ENCODE data around the gene GPR34.
"Not testable (repeated sequence)": the region's sequence is repeated elsewhere in the genome, so short reads cannot be mapped to it uniquely, and the experiment has no call there.

The GPR34 gene

GRCh38 chrX:41695426-41695825 is 6.7 kb downstream of the GPR34 start:
- peak; percentile 8 for DNase-seq

- no peak for DNase-seq
These were observed 14.8 kb downstream of the GPR34 start for GRCh38 chrX:41703574-41704029.

- DNase-seq: no peak
These were observed 16.3 kb downstream of the GPR34 start for GRCh38 chrX:41705042-41705441.

GRCh38 chrX:41705680-41706374 is 17.1 kb downstream of the GPR34 start:
- DNase-seq: no peak

- DNase-seq: no peak
These were observed 18.4 kb downstream of the GPR34 start for GRCh38 chrX:41707218-41707617.

GRCh38 chrX:41708486-41708885 is 19.7 kb downstream of the GPR34 start:
- no peak for DNase-seq

GRCh38 chrX:41711021-41711667 is 22.4 kb downstream of the GPR34 start:
- no peak for DNase-seq

- DNase-seq: no peak
These were observed 27.4 kb downstream of the GPR34 start for GRCh38 chrX:41716222-41716621.

- no peak for DNase-seq
These were observed 28.1 kb downstream of the GPR34 start for GRCh38 chrX:41716767-41717473.

- DNase-seq: no peak
These were observed 29.9 kb downstream of the GPR34 start for GRCh38 chrX:41718481-41719235.

- DNase-seq: not testable (repeated sequence)
These were observed 30.8 kb downstream of the GPR34 start for GRCh38 chrX:41719610-41720009.

GRCh38 chrX:41720125-41720779 is 31.5 kb downstream of the GPR34 start:
- peak; percentile 46 for DNase-seq

GRCh38 chrX:41721590-41721989 is 32.8 kb downstream of the GPR34 start:
- no peak for DNase-seq

GRCh38 chrX:41722214-41722613 is 33.4 kb downstream of the GPR34 start:
- no peak for DNase-seq

- no peak for DNase-seq
These were observed 34.2 kb downstream of the GPR34 start for GRCh38 chrX:41722816-41723618.

- DNase-seq: no peak
These were observed 35.1 kb downstream of the GPR34 start, which contains the start of gene GPR82 for GRCh38 chrX:41723826-41724225. GPR82 (plus strand) TSS chrX:41724181; CDS start chrX:41727027, 2,846 bp downstream.

GRCh38 chrX:41728125-41728524 is 39.4 kb downstream of the GPR34 start:
- no peak for DNase-seq

- no peak for DNase-seq
These were observed 41.3 kb downstream of the GPR34 start for GRCh38 chrX:41730081-41730480.

- no peak for DNase-seq
These were observed 43.5 kb downstream of the GPR34 start for GRCh38 chrX:41732260-41732659.

GRCh38 chrX:41733939-41734338 is 45.2 kb downstream of the GPR34 start:
- DNase-seq: peak; percentile 11

- no peak for DNase-seq
These were observed 45.8 kb downstream of the GPR34 start for GRCh38 chrX:41734530-41734929.

- DNase-seq: peak; percentile 15
These were observed 48.3 kb downstream of the GPR34 start for GRCh38 chrX:41737065-41737464.

Data from stimulated activated CD4-positive, alpha-beta T cell treated with anti-CD3 and anti-CD28 coated beads, Interleukin-15, amount 100 ng/mL, for 24 hours (primary cell).